Inflammatory macrophage (primary cell): ENCODE measurements around the gene AMD1.
"Not testable (repeated sequence)": the region's sequence is repeated elsewhere in the genome, so short reads cannot be mapped to it uniquely, and the experiment has no call there.

Experiments used
- DNase-seq, 2 donors: peaks; one replicate each; pipeline ENCODE4 v3.0.0-alpha.2; 2020 to 2022
- total RNA-seq, 18 experiments: gene quantifications; one replicate each; lab custom pipeline; 2026; ENCODE audit warnings: mixed read lengths in 6 of 18, inconsistent platforms in 2 of 18; lab: John Stamatoyannopoulos, UW

The AMD1 gene
- 156 to 401 (median 242) reads per million in 18 experiments for total RNA-seq

- DNase-seq = peak; percentile 98 to 99
Observed at GRCh38 chr6:110873981-110874879, at the start of gene AMD1. Gene AMD1 (plus strand): TSS chr6:110874785. CDS start chr6:110875106, 321 bp downstream.

GRCh38 chr6:110826236-110827129, 48.1 kb upstream of the AMD1 start:
- DNase-seq = peak; percentile 84 to 86

GRCh38 chr6:110828396-110828795, 46.2 kb upstream of the AMD1 start:
- peak; percentile 19 to 33 for DNase-seq

GRCh38 chr6:110831405-110831804, 43.2 kb upstream of the AMD1 start:
- DNase-seq = no peak

GRCh38 chr6:110833831-110834230, 40.8 kb upstream of the AMD1 start:
- no peak for DNase-seq

- not testable (repeated sequence) for DNase-seq
Observed at GRCh38 chr6:110835751-110836150, 38.8 kb upstream of the AMD1 start.

- DNase-seq = peak; percentile 14 to 34
Observed at GRCh38 chr6:110841266-110841665, 33.3 kb upstream of the AMD1 start.

- DNase-seq = no peak
Observed at GRCh38 chr6:110849781-110850180, 24.8 kb upstream of the AMD1 start.

- peak in 1 of 2 donors; percentile 59 for DNase-seq
Observed at GRCh38 chr6:110852773-110853172, 21.8 kb upstream of the AMD1 start.

- DNase-seq = no peak
Observed at GRCh38 chr6:110853754-110854477, 20.7 kb upstream of the AMD1 start.

GRCh38 chr6:110856296-110856695, 18.3 kb upstream of the AMD1 start:
- no peak for DNase-seq

- no peak for DNase-seq
Observed at GRCh38 chr6:110858016-110858415, 16.6 kb upstream of the AMD1 start.

GRCh38 chr6:110858562-110859214, 15.9 kb upstream of the AMD1 start:
- DNase-seq = no peak

GRCh38 chr6:110859335-110859792, 15.2 kb upstream of the AMD1 start:
- peak; percentile 74 to 84 for DNase-seq

- no peak for DNase-seq
Observed at GRCh38 chr6:110864824-110865223, 9.8 kb upstream of the AMD1 start.

- DNase-seq = no peak
Observed at GRCh38 chr6:110874880-110875547, 429 bp downstream of the AMD1 start.

GRCh38 chr6:110875548-110876169, 1.1 kb downstream of the AMD1 start:
- DNase-seq = peak; percentile 32 to 39

GRCh38 chr6:110876170-110876773, 1.7 kb downstream of the AMD1 start:
- DNase-seq = peak; percentile 86 to 87

- DNase-seq = peak in 1 of 2 donors; percentile 24
Observed at GRCh38 chr6:110876806-110877564, 2.4 kb downstream of the AMD1 start.
